HG03196 (cell line): ENCODE measurements around the gene CREB5.

Experiments
- ATAC-seq: cut with Tn5 transposase; IDR thresholded peaks from one replicate; pipeline ENCODE4 v1.9.1; 2021; ENCODE audit not compliant: unreplicated experiment

Gene CREB5

GRCh38 chr7:28477041-28477442 lies 64.7 kb downstream of the CREB5 start:
- ATAC-seq: no peak

GRCh38 chr7:28478656-28479055 lies 66.3 kb downstream of the CREB5 start:
- no peak for ATAC-seq

GRCh38 chr7:28479507-28479947 lies 67.2 kb downstream of the CREB5 start:
- peak; percentile 67 for ATAC-seq

GRCh38 chr7:28480595-28480994 lies 68.3 kb downstream of the CREB5 start:
- ATAC-seq: no peak

GRCh38 chr7:28481091-28481926 lies 69.0 kb downstream of the CREB5 start:
- peak; percentile 53 for ATAC-seq

GRCh38 chr7:28483112-28483511 lies 70.8 kb downstream of the CREB5 start:
- no peak for ATAC-seq

GRCh38 chr7:28483908-28484605 lies 71.7 kb downstream of the CREB5 start:
- ATAC-seq: no peak

GRCh38 chr7:28484606-28484935 lies 72.3 kb downstream of the CREB5 start:
- ATAC-seq: no peak

GRCh38 chr7:28487487-28487886 lies 75.2 kb downstream of the CREB5 start:
- ATAC-seq: no peak

GRCh38 chr7:28488061-28488791 lies 75.9 kb downstream of the CREB5 start:
- no peak for ATAC-seq

- no peak for ATAC-seq
These were observed 78.5 kb downstream of the CREB5 start for GRCh38 chr7:28490831-28491230.

GRCh38 chr7:28493477-28493876 lies 81.2 kb downstream of the CREB5 start:
- no peak for ATAC-seq

- ATAC-seq: no peak
These were observed 84.7 kb downstream of the CREB5 start for GRCh38 chr7:28497009-28497408.

- no peak for ATAC-seq
These were observed 86.3 kb downstream of the CREB5 start for GRCh38 chr7:28498636-28499035.

GRCh38 chr7:28500138-28500537 lies 87.8 kb downstream of the CREB5 start:
- ATAC-seq: no peak

GRCh38 chr7:28502408-28502807 lies 90.1 kb downstream of the CREB5 start:
- ATAC-seq: no peak

- no peak for ATAC-seq
These were observed 91.1 kb downstream of the CREB5 start for GRCh38 chr7:28503396-28503795.

GRCh38 chr7:28505014-28505413 lies 92.7 kb downstream of the CREB5 start:
- no peak for ATAC-seq

- no peak for ATAC-seq
These were observed 93.5 kb downstream of the CREB5 start for GRCh38 chr7:28505867-28506266.

GRCh38 chr7:28507525-28508282 lies 95.4 kb downstream of the CREB5 start:
- no peak for ATAC-seq
